ENCODE measurements around the gene IVNS1ABP. TPM values are rescaled to one million over a fixed set of nuclear protein-coding genes. Genes with fewer than 3 reads are reported as not detected.
"Not testable (repeated sequence)": the region's sequence is repeated elsewhere in the genome, so short reads cannot be mapped to it uniquely, and the experiment has no call there.

IVNS1ABP gene
- total RNA-seq, 1 donor from 2014 or later = 98.2 TPM

GRCh38 chr1:185263292-185263691, 53.8 kb downstream of the IVNS1ABP start:
- H3K27me3 Mint-ChIP-seq = no peaks in the 10 kb centered on the region
- peaks cover 5% of the 10 kb centered on the region for H3K36me3 Mint-ChIP-seq
- no peak for TF ChIP-seq CTCF (conservative IDR thresholded peaks at IDR 0.05)
- no peak overlapping the region for H3K4me3 Mint-ChIP-seq
- H3K27ac Mint-ChIP-seq = no peak overlapping the region
- H3K4me1 Mint-ChIP-seq (ENCODE audit: unreplicated experiment) = peaks cover 7% of the 10 kb centered on the region
- H3K9me3 Mint-ChIP-seq = no peaks in the 10 kb centered on the region
- DNase-seq (ENCODE audit: extremely low spot score, unreplicated experiment) = no peak

GRCh38 chr1:185262151-185262550, 54.9 kb downstream of the IVNS1ABP start:
- no peak for DNase-seq (ENCODE audit: extremely low spot score, unreplicated experiment)
- Mint-ChIP-seq H3K27ac (no peak overlapping the region), H3K27me3 (no peaks in the 10 kb centered on the region), H3K36me3 (peaks cover 5% of the 10 kb centered on the region), H3K4me1 (ENCODE audit: unreplicated experiment) (peaks cover 7% of the 10 kb centered on the region), H3K9me3 (no peaks in the 10 kb centered on the region), H3K4me3 (no peak overlapping the region)
- no peak for TF ChIP-seq CTCF (conservative IDR thresholded peaks at IDR 0.05)

- no peak for DNase-seq (ENCODE audit: extremely low spot score, unreplicated experiment)
- H3K36me3 Mint-ChIP-seq = peaks cover 5% of the 10 kb centered on the region
- TF ChIP-seq CTCF (conservative IDR thresholded peaks at IDR 0.05) = no peak
- H3K27ac Mint-ChIP-seq = no peak overlapping the region
- H3K27me3 Mint-ChIP-seq = no peaks in the 10 kb centered on the region
- H3K4me1 Mint-ChIP-seq (ENCODE audit: unreplicated experiment) = peaks cover 7% of the 10 kb centered on the region
- no peak overlapping the region for H3K4me3 Mint-ChIP-seq
- H3K9me3 Mint-ChIP-seq = no peaks in the 10 kb centered on the region
Measured at GRCh38 chr1:185260611-185261010, 56.4 kb downstream of the IVNS1ABP start.

- Mint-ChIP-seq H3K4me3 (no peak overlapping the region), H3K27me3 (no peaks in the 10 kb centered on the region), H3K9me3 (no peaks in the 10 kb centered on the region), H3K27ac (peak overlapping the region; percentile 30), H3K4me1 (ENCODE audit: unreplicated experiment) (peaks cover 7% of the 10 kb centered on the region), H3K36me3 (peaks cover 5% of the 10 kb centered on the region)
- no peak for TF ChIP-seq CTCF (conservative IDR thresholded peaks at IDR 0.05)
- no peak for DNase-seq (ENCODE audit: extremely low spot score, unreplicated experiment)
Measured at GRCh38 chr1:185258676-185259075, 58.4 kb downstream of the IVNS1ABP start.

GRCh38 chr1:185257950-185258208, 59.2 kb downstream of the IVNS1ABP start:
- Mint-ChIP-seq H3K4me3 (no peak overlapping the region), H3K9me3 (no peaks in the 10 kb centered on the region), H3K27ac (no peak overlapping the region), H3K27me3 (no peaks in the 10 kb centered on the region), H3K4me1 (ENCODE audit: unreplicated experiment) (peaks cover 7% of the 10 kb centered on the region), H3K36me3 (peaks cover 5% of the 10 kb centered on the region)
- no peak for TF ChIP-seq CTCF (conservative IDR thresholded peaks at IDR 0.05)
- no peak for DNase-seq (ENCODE audit: extremely low spot score, unreplicated experiment)

- not testable (repeated sequence) for H3K36me3 Mint-ChIP-seq
Measured at GRCh38 chr1:185257116-185257949, 59.7 kb downstream of the IVNS1ABP start.

GRCh38 chr1:185255595-185255994, 61.4 kb downstream of the IVNS1ABP start:
- not testable (repeated sequence) for DNase-seq (ENCODE audit: extremely low spot score, unreplicated experiment); H3K36me3 Mint-ChIP-seq; H3K27me3 Mint-ChIP-seq; H3K4me3 Mint-ChIP-seq; H3K4me1 Mint-ChIP-seq (ENCODE audit: unreplicated experiment); H3K27ac Mint-ChIP-seq; H3K9me3 Mint-ChIP-seq

More at GRCh38 chr1:185257116-185257949, 59.7 kb downstream of the IVNS1ABP start:
- not testable (repeated sequence) for H3K27me3 Mint-ChIP-seq; H3K9me3 Mint-ChIP-seq; H3K4me3 Mint-ChIP-seq; DNase-seq (ENCODE audit: extremely low spot score, unreplicated experiment); H3K4me1 Mint-ChIP-seq (ENCODE audit: unreplicated experiment); H3K27ac Mint-ChIP-seq

- H3K27me3 Mint-ChIP-seq; H3K36me3 Mint-ChIP-seq; H3K4me3 Mint-ChIP-seq; H3K27ac Mint-ChIP-seq; DNase-seq (ENCODE audit: extremely low spot score, unreplicated experiment); H3K4me1 Mint-ChIP-seq (ENCODE audit: unreplicated experiment); H3K9me3 Mint-ChIP-seq: not testable (repeated sequence)
Measured at GRCh38 chr1:185252404-185252803, 64.6 kb downstream of the IVNS1ABP start.

- H3K9me3 Mint-ChIP-seq; H3K4me3 Mint-ChIP-seq; H3K36me3 Mint-ChIP-seq; H3K4me1 Mint-ChIP-seq (ENCODE audit: unreplicated experiment); H3K27ac Mint-ChIP-seq; DNase-seq (ENCODE audit: extremely low spot score, unreplicated experiment); H3K27me3 Mint-ChIP-seq: not testable (repeated sequence)
Measured at GRCh38 chr1:185251928-185252327, 65.1 kb downstream of the IVNS1ABP start.
